ENCODE data around the gene CD6. TPM values are rescaled to one million over a fixed set of nuclear protein-coding genes. Genes with fewer than 3 reads are reported as not detected.

CD6 gene
- total RNA-seq, 4 donors from 2014 or later, result 0.16 to 0.25 TPM; not detected in 2

GRCh38 chr11:60950933-60951605 lies 20.4 kb upstream of the CD6 start:
- peak overlapping the region; percentile 71 to 84 (median 80) for H3K27ac ChIP-seq
- H3K36me3 ChIP-seq, result no peaks in the 10 kb centered on the region
- H3K27me3 ChIP-seq, result peaks cover 0 to 11% (median 0%) of the 10 kb centered on the region in 3 donors
- no peaks in the 10 kb centered on the region for H3K4me1 ChIP-seq
- DNase-seq (no peak), ATAC-seq (no peak)
- TF ChIP-seq, protein P1, sequence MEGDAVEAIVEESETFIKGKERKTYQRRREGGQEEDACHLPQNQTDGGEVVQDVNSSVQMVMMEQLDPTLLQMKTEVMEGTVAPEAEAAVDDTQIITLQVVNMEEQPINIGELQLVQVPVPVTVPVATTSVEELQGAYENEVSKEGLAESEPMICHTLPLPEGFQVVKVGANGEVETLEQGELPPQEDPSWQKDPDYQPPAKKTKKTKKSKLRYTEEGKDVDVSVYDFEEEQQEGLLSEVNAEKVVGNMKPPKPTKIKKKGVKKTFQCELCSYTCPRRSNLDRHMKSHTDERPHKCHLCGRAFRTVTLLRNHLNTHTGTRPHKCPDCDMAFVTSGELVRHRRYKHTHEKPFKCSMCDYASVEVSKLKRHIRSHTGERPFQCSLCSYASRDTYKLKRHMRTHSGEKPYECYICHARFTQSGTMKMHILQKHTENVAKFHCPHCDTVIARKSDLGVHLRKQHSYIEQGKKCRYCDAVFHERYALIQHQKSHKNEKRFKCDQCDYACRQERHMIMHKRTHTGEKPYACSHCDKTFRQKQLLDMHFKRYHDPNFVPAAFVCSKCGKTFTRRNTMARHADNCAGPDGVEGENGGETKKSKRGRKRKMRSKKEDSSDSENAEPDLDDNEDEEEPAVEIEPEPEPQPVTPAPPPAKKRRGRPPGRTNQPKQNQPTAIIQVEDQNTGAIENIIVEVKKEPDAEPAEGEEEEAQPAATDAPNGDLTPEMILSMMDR (IDR thresholded peaks at IDR 0.05 in 4 of 5, conservative IDR thresholded peaks at IDR 0.05 in 1 of 5), result no peak
- no peak for TF ChIP-seq POLR2A (IDR thresholded peaks at IDR 0.05)
- in situ Hi-C loops (cut with MboI; ENCODE audit: low sequenced_read_pairs in 4 of 4), result no loop called here
- intact Hi-C loops (cut with DNase I; ENCODE audit: low total_unique reads), result no loop called here
- H3K4me3 ChIP-seq, result peak overlapping the region; percentile 46 to 72 (median 59)
- H3K9me3 ChIP-seq, result no peaks in the 10 kb centered on the region

GRCh38 chr11:60951606-60951903 lies 19.9 kb upstream of the CD6 start:
- in situ Hi-C loops (cut with MboI; ENCODE audit: low sequenced_read_pairs in 4 of 4) (no loop called here), intact Hi-C loops (cut with DNase I; ENCODE audit: low total_unique reads) (no loop called here)
- Histone ChIP-seq H3K27ac (peak overlapping the region; percentile 71 to 84 (median 80)), H3K36me3 (no peaks in the 10 kb centered on the region), H3K9me3 (no peaks in the 10 kb centered on the region), H3K4me1 (no peaks in the 10 kb centered on the region), H3K27me3 (peaks cover 0 to 11% (median 0%) of the 10 kb centered on the region in 3 donors), H3K4me3 (peak overlapping the region; percentile 46 to 72 (median 59))
- ATAC-seq (peak; percentile 22 to 37), DNase-seq (no peak)
- TF ChIP-seq POLR2A (IDR thresholded peaks at IDR 0.05), result no peak
- TF ChIP-seq, protein P1 (IDR thresholded peaks at IDR 0.05 in 4 of 5, conservative IDR thresholded peaks at IDR 0.05 in 1 of 5), result no peak

- no peaks in the 10 kb centered on the region for H3K9me3 ChIP-seq
- H3K27ac ChIP-seq, result peak within 1 kb of the TSS; percentile 71 to 84 (median 80)
- peaks cover 0 to 11% (median 0%) of the 10 kb centered on the region in 3 donors for H3K27me3 ChIP-seq
- intact Hi-C loops (cut with DNase I; ENCODE audit: low total_unique reads), result no loop called here
- no peaks in the 10 kb centered on the region for H3K4me1 ChIP-seq
- peak; percentile 49 to 59 for DNase-seq
- peak; percentile 63 to 73 for ATAC-seq
- in situ Hi-C loops (cut with MboI; ENCODE audit: low sequenced_read_pairs in 4 of 4), result no loop called here
- no peaks in the 10 kb centered on the region for H3K36me3 ChIP-seq
- H3K4me3 ChIP-seq, result peak within 1 kb of the TSS; percentile 46 to 72 (median 59)
- TF ChIP-seq, protein P1 (IDR thresholded peaks at IDR 0.05 in 4 of 5, conservative IDR thresholded peaks at IDR 0.05 in 1 of 5), result no peak
- peak in 1 of 2 donors; percentile 24 for TF ChIP-seq POLR2A (IDR thresholded peaks at IDR 0.05)
These were observed 19.4 kb upstream of the CD6 start, which contains the start of gene SLC15A3 for GRCh38 chr11:60951904-60952741. TSS of gene SLC15A3 (minus strand) at chr11:60952176. CDS start at chr11:60951551, 625 bp downstream.

- H3K9me3 ChIP-seq, result no peaks in the 10 kb centered on the region
- H3K27ac ChIP-seq, result peak overlapping the region; percentile 71 to 84 (median 80)
- H3K4me3 ChIP-seq, result peak overlapping the region; percentile 46 to 72 (median 59)
- no peak for TF ChIP-seq POLR2A (IDR thresholded peaks at IDR 0.05)
- TF ChIP-seq, protein P1 (IDR thresholded peaks at IDR 0.05 in 4 of 5, conservative IDR thresholded peaks at IDR 0.05 in 1 of 5), result no peak
- no peaks in the 10 kb centered on the region for H3K4me1 ChIP-seq
- intact Hi-C loops (cut with DNase I; ENCODE audit: low total_unique reads), result no loop called here
- in situ Hi-C loops (cut with MboI; ENCODE audit: low sequenced_read_pairs in 4 of 4), result no loop called here
- no peak for ATAC-seq
- DNase-seq, result no peak
- no peaks in the 10 kb centered on the region for H3K36me3 ChIP-seq
- peaks cover 0 to 11% (median 0%) of the 10 kb centered on the region in 3 donors for H3K27me3 ChIP-seq
These were observed 18.7 kb upstream of the CD6 start for GRCh38 chr11:60952742-60953170.
